ENCODE measurements around the gene EYA4.

EYA4 gene

DNA sequence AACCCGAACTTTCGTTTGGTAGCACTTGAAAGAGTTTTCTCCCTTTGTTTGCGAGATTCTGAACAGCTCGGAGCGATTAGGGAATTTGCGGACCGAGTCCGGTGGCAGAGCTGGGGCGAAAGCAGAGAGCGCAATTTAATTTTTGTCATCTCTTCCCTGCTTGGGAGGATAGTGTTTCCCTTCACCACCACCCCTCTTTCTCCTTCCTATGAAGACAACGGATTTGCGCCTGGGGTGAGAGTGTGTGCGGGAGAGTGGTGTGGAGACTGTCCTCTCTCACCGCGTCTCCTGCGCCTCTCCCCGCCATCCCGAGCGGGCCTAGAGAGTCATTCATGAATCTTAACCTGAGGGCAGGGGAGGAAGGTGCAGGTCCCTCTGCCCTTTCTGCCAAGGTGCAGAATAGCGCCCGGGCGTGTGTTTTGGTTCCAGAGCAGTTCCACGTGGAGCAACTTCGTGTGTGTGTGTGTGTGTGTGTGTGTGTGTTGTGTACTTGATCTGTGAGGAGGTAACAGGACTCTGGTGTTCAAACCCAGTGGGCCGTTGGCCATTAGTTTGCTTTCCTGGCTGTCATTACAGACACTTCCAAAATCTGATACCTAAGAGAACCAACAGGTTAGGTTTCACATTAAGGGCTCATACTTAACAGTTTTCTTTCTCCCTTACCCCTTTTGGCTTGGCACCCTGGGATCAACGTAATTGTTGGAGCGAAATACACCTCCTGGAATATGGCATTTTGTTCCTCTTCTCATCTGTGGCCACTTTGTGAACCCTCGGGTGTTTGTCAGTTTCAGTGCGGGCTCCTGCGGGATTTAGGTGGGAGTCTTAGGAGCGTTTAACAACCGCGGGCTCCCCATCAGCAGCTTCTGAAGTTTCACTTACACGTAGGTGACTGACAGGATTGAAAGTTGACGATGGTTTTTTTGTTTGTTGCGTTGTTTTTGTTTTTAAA, 1.8 kb downstream of the EYA4 start:
- DNase-seq, result peak; percentile 64

DNA sequence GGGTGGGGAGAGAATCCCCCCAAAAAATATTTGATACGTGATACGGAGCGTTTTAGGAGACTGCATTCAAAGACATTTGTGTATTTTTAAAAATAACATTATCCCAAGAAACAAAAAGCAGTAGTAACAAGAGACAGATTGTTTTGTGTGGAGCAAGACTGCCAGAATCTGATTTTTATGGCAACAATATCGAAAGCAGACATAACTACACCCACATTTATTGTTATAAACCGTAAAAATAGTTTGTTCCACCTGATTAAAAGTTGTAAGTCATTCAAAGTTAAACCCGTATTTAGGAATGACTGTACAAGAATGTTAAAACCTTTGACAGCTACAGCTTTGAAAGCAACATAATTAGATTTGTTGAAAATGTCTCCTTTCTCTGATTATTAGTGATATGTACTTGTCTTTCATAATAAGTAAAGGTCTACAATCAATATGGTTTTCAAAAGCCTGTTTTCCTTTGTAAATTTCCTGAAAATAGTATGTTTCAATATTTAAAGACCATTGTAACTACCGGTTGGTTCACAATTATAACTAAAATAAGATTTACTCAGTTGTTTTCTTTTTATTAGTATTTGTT, 2.7 kb downstream of the EYA4 start:
- DNase-seq, result no peak

GRCh38 chr6:133244519-133244918, 3.4 kb downstream of the EYA4 start:
- DNase-seq, result no peak

DNA sequence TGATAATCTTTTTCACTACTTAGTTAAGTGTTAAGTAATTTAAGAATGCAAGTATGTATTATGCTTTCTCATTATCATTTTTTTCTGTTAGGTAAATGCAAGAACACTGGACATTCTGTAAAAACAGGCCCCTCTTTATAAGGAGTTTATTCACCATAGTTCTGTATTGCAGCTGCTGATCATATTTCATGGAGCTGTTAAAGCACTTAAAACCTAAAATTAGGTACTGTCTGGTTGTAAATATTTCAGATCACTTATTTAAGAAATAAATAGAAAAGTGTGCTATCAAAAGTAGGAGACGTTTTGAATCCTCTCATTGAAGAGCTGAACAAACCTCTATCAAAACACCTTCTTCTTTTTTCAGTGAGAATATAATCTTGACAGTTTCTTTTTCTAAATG, 3.9 kb downstream of the EYA4 start:
- no peak for DNase-seq

- no peak for DNase-seq
Measured at GRCh38 chr6:133245422-133245903, 4.3 kb downstream of the EYA4 start.

DNA sequence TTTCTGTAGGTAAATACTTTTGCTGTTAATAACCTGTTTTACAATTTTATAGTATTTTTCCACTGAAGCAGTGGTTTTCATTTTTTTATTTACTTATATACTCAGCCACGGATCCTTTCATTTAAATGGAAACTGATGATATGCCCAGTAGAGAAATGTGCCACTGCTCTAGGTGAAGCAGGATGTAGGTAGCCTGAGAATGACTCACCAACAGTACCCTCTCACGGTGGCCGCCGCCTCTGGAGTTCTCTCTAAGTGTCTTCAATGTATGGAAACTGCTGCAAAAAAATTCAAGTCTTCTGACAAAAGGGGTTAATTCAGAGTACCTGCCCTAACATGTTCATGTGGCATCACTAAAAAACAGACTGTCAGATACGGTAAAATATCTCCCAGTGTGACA, 6.4 kb downstream of the EYA4 start:
- no peak for DNase-seq

- no peak for DNase-seq
Measured at GRCh38 chr6:133248241-133249001, 7.3 kb downstream of the EYA4 start.

- DNase-seq, result no peak
Measured at GRCh38 chr6:133251688-133252087, 10.5 kb downstream of the EYA4 start.

DNA sequence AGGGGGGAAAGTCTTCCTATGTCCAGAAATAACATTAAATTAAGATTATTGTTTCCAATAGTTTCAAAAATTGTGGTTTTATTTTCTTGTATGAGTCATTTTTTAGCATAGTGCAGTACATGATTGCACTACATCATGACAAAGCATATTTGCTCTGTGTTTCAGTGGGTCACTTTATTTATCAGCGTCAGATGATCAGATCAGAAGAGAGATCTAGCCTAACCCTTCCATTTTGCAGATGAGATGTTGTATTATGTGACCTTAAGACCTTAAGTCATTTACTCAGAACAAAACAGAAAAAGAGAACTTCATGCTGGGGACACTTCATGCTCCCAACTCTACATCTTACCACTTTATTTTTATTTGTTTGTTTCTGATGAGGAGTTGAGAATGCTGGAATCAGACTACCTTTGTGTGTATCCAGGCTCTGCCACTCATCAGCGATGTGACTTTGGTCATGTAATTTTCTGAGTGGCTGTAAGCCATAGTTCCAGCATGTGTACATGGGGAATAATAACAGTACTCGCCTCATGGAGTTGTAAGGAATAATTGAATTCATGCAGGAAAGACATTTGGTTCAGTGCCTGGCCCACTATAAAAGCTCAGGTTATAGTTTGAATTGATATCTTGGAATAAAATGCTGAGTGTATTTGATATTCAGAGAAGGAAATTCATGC, 13.5 kb downstream of the EYA4 start:
- DNase-seq, result no peak

DNA sequence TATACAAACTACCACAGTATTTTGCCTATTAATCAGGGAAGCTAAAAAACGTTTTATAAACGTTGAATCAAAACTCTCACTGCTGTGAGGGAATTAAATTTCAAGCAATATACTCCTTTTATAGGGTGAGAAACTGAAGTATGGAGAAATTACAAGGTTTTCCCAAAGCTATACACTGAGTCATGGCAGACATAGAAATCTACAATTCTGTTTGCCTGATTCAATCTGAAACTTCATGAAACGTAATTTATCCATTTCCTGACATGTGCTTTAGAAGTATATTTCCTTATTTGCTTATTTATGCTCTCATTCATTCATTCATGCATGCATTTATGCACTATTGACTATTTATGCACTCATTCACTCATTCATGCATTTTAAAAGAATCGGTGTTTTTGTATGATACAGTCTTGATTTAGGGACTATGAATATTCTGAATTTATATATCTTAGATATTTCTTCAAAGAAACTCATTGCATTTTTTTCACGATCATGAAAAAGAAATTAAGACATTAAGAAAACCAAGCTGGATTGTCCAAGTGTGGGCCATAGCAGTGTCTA, 16.5 kb downstream of the EYA4 start:
- DNase-seq, result no peak

DNA sequence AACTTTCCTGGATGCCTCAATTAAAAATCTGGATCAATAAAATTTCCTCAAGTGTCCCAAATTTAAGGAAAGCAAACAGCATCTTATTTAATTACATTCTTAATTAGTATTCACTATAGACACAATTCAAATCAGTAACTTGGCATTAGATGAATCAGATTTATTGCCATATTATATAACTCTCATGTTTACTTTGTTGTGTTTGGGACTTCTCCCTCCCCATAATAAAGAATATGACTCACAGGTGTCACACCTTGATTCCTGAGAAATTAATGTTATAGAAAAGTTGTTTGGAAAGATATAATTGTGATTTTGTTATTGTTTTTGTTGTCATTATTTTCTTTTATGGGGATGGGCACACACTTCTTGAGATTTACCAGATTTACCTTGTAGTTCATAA, 18.4 kb downstream of the EYA4 start:
- DNase-seq, result no peak

DNA sequence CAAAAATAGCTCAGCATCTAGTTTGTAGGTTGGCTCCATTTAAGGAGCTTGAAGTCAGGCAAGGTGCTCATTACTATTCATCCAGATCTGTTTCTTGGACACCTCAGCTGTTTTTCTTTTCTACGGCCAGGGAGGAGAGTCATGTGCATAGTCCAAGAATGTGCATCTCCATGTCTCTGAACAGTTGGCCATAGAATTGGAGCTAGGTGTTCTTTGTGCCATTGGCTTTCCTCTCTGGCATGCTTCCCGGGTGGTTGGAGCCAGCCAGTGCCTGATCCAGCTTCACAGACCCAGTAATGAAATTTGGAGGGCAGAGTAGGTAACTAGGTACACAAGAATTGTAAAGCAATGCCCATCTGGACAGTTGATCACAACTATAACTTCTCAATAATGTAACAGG, 21.6 kb downstream of the EYA4 start:
- DNase-seq, result no peak

DNA sequence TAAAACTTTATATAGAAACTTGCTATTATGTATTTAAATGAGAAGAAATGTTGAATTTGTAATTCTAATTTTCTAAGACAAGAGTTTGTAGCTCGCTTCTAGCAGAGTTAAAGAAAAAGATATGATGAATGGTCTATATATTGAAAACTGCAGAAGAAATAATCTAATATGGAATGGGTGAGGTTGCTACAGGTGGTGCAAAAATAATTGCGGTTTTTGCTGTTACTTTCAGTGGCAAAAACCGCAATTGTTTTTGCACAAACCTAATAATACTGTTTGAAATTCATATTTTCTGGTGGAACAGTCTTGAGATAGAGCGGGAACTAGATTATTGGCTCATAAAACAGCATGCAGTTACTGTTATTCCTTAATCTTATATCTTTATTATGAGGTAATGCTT, 23.9 kb downstream of the EYA4 start:
- no peak for DNase-seq

DNA sequence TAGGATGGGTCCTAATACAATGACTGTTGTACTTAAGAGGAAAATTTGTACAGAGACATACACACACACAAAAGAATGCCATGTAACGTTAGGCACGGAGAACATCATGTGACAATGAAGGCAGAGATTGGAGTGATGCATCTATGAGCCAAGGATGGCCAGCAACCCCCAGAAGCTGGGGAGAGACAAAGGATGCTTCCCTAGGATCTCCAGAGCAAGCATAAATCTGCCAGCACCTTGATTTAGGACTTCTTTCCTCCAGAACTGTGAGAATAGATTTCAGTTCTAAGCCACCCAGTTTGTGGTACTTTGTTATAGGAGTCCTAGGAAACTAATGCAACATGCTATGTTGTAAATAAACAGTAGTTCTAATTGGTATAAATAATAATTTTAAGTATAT, 25.0 kb downstream of the EYA4 start:
- DNase-seq, result no peak

- DNase-seq, result no peak
Measured at GRCh38 chr6:133268621-133269020, 27.5 kb downstream of the EYA4 start.

DNA sequence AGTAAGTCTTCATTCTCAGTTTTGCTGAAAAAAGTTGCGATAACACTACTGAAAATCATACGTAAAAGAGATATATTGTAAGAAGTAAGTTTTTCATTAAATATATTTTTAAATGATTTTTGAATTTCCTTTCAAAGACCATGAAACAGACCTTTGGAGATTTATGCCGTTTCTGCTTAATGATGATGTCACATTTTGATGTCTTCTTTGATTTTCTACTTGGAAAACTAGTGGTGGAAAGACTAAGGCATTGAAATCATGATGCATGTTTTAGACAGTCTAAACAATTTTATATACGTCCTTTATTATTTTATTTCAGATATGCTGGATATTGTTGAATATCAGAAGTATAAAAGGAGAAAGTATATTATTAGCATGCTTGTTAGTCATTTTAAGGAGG, 33.7 kb downstream of the EYA4 start:
- DNase-seq, result no peak

GRCh38 chr6:133275213-133275612, 34.1 kb downstream of the EYA4 start:
- no peak for DNase-seq

DNA sequence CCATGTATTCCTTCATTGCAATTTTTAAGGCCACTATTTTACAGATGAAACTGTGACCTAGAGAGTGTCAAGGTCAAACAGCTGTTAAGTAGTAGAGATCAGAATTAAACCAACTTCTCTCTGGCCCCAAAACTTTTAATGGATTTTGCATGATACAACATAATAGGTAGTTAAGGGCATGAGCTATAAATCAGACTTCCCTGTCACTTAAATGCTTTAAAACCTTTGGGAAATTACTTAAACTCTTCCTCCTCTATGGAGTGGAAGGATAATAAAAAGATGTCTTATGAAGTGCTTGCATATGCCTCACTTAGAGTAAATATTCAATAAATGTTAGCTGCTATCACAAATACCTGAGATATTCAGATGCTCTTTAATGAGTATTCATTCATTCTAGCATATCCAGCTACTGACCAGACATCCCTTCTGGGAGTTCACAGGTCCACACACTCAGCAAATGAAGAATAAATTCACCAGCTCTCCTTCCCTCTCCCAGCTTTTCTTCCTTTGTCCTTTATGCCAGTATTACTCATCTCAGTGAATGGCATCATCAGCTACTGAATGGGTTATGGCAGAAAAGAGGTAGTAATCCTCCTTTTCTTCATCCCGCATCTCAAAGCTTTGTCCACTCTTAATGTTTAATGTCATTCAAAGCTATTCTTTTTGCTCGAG, 36.2 kb downstream of the EYA4 start:
- DNase-seq, result no peak

GRCh38 chr6:133277900-133278545, 36.9 kb downstream of the EYA4 start:
- no peak for DNase-seq

GRCh38 chr6:133286765-133287164, 45.6 kb downstream of the EYA4 start:
- no peak for DNase-seq

DNA sequence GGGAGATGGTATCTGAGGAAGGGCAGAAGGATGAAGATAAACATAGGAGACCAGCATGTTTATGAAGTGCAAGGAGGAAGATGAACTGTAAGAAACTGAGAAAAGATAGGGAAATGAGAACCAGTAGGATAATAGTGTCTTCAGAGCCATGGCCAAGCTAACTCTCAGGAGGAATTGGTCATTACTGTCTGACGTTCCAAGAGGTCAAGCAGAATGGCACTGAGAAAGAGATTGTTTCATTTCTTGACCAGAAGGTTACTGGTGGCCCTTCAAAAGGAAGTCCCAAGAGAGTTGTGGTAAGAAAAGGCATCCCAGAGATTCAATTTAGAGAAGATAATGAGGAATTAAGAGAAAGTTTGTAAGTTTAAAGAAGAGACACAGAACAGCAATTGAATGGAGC, 47.5 kb downstream of the EYA4 start:
- DNase-seq, result no peak
